GM23248 (cell line): ENCODE results near the gene NFATC2. TPM values are rescaled to one million over a fixed set of nuclear protein-coding genes. Genes with fewer than 3 reads are reported as not detected.

Experiments
- DNase-seq: peaks from one replicate; pipeline ENCODE4 v3.0.0-alpha.2; 2015
- H2AFZ ChIP-seq: fragments of 200-600 bp; sonication (generic); 2 replicates; pipeline ENCODE4 v1.6.1; 2016; ENCODE audit warnings: antibody characterized with exemption
- H3F3A ChIP-seq: fragments of 200-600 bp; sonication (generic); 2 replicates; pipeline ENCODE4 v1.6.1; 2016; ENCODE audit warnings: mild to moderate bottlenecking, antibody characterized with exemption, mixed run types; ENCODE audit not compliant: insufficient read depth
- H3K27ac ChIP-seq: fragments of 200-600 bp; sonication (generic); 2 replicates; pipeline ENCODE4 v1.5.1; 2016; ENCODE audit warnings: mild to moderate bottlenecking
- H3K27me3 ChIP-seq: fragments of 200-600 bp; sonication (generic); replicated peaks from 2 replicates; pipeline ENCODE4 v1.6.1; 2016; ENCODE audit warnings: mild to moderate bottlenecking; ENCODE audit not compliant: insufficient read depth
- H3K36me3 ChIP-seq: fragments of 200-600 bp; sonication (generic); 2 replicates; pipeline ENCODE4 v1.6.1; 2016; ENCODE audit warnings: low read depth, mild to moderate bottlenecking
- H3K4me1 ChIP-seq: fragments of 200-600 bp; sonication (generic); 2 replicates; pipeline ENCODE4 v1.6.1; 2016; ENCODE audit warnings: mild to moderate bottlenecking; ENCODE audit not compliant: insufficient read depth
- H3K4me2 ChIP-seq: fragments of 200-600 bp; sonication (generic); one replicate; pipeline ENCODE4 v1.6.1; 2016; ENCODE audit warnings: mild to moderate bottlenecking; ENCODE audit not compliant: unreplicated experiment
- H3K4me3 ChIP-seq: fragments of 200-600 bp; sonication (generic); 2 replicates; pipeline ENCODE4 v1.5.1; 2016; ENCODE audit warnings: mild to moderate bottlenecking
- H3K79me2 ChIP-seq: fragments of 200-600 bp; sonication (generic); 2 replicates; pipeline ENCODE4 v1.6.1; 2016; ENCODE audit warnings: mild to moderate bottlenecking; ENCODE audit not compliant: insufficient read depth
- H3K9ac ChIP-seq: fragments of 200-600 bp; sonication (generic); 2 replicates; pipeline ENCODE4 v1.6.1; 2016; ENCODE audit warnings: mild to moderate bottlenecking
- H3K9me2 ChIP-seq: fragments of 200-600 bp; sonication (generic); 2 replicates; pipeline ENCODE4 v1.6.1; 2016; ENCODE audit warnings: mixed run types, mild to moderate bottlenecking, moderate library complexity; ENCODE audit not compliant: insufficient read depth
- H3K9me3 ChIP-seq: fragments of 200-600 bp; sonication (generic); one replicate; pipeline ENCODE4 v1.6.1; 2017; ENCODE audit warnings: low read depth
- H4K20me1 ChIP-seq: fragments of 200-600 bp; sonication (generic); 2 replicates; pipeline ENCODE4 v1.6.0; 2016; ENCODE audit not compliant: insufficient read depth
- EZH2 ChIP-seq: fragments of 200-600 bp; sonication (generic); IDR thresholded peaks from 2 replicates; pipeline ENCODE4 v1.6.1; 2018; ENCODE audit warnings: antibody characterized with exemption, mild to moderate bottlenecking; ENCODE audit not compliant: insufficient read depth, poor library complexity, severe bottlenecking
- EZH2phosphoT487 ChIP-seq: fragments of 200-600 bp; sonication (generic); IDR thresholded peaks from 2 replicates; pipeline ENCODE4 v1.6.1; 2018; ENCODE audit warnings: antibody characterized with exemption, moderate library complexity, mild to moderate bottlenecking, low read depth; ENCODE audit not compliant: insufficient read depth
- WGBS, 2 experiments: methylation state at CpG; one replicate each; pipeline ENCODE4 v1.1.6; 2015 to 2017; ENCODE audit warnings: low lambda C conversion rate in 2 of 2, low coverage in 1 of 2; ENCODE audit errors: missing lambda C conversion rate in 2 of 2; 5-methylcytosine and 5-hydroxymethylcytosine counted together
- in situ Hi-C: fragments of 300-500 bp; cut with MboI; formaldehyde crosslinking; loops from 2 replicates; pipeline ENCODE4 v1.15.0; 2020
- polyA plus RNA-seq: library from polyadenylated mRNA; unstranded; fragments of >200 nt; fragmentation: Nextera tagmentation; extraction: Ambion mirVana; gene quantifications from 2 replicates; pipeline ENCODE4 v1.2.1, GENCODE V29; 2016
- total RNA-seq: library from RNA; depleted of rRNA; stranded (reverse); fragments of >200 nt; shearing (Covaris generic); gene quantifications from 2 replicates; pipeline ENCODE4 v1.2.3, GENCODE V29; 2014

The NFATC2 gene
- total and polyA plus RNA-seq, 2 experiments from 2014 or later: 0.11 to 0.14 TPM

DNA sequence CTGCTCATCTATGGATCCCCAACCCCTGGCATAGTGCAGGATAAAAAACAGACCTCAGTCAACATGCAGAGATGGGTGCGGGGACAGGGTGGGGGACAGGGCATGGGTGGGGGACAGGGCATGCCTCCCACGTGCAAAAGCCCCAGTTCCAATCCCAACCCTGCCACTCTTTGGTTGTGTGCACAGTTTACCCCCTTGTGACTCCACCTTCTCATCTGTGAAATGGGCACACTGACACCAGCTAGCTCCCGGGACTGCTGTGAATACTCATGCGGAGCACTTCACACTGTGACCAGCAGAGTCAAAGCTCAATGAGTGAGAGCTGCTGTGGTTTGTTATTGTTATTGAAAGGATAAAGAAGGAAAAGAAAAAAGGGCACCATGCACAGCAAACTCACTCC, 69.3 kb downstream of the NFATC2 start:
- Histone ChIP-seq H3K9ac (no peak overlapping the region), H3K9me3 (no peaks in the 10 kb centered on the region), H3K79me2 (no peaks in the 10 kb centered on the region), H3K4me1 (no peaks in the 10 kb centered on the region), H3K4me3 (no peak overlapping the region), H3F3A (no peaks in the 10 kb centered on the region), H2AFZ (no peak overlapping the region), H3K27ac (no peak overlapping the region), H4K20me1 (no peaks in the 10 kb centered on the region), H3K27me3 (no peaks in the 10 kb centered on the region), H3K9me2 (no peaks in the 10 kb centered on the region), H3K36me3 (no peaks in the 10 kb centered on the region), H3K4me2 (no peak overlapping the region)
- in situ Hi-C loops: no loop called here
- DNase-seq: no peak
- TF ChIP-seq EZH2: no peak
- no peak for TF ChIP-seq EZH2phosphoT487
- WGBS, 2 experiments: 71 to 87% methylated on average over 4 of the region's 4 CpGs

GRCh38 chr20:51470907-51471411, 71.6 kb downstream of the NFATC2 start:
- Histone ChIP-seq H3K27ac (no peak overlapping the region), H3K79me2 (no peaks in the 10 kb centered on the region), H3K4me2 (no peak overlapping the region), H4K20me1 (no peaks in the 10 kb centered on the region), H3K9me2 (no peaks in the 10 kb centered on the region), H3K9me3 (no peaks in the 10 kb centered on the region), H3K36me3 (no peaks in the 10 kb centered on the region), H3K27me3 (no peaks in the 10 kb centered on the region), H3F3A (no peaks in the 10 kb centered on the region), H3K4me3 (no peak overlapping the region), H2AFZ (no peak overlapping the region), H3K9ac (no peak overlapping the region), H3K4me1 (no peaks in the 10 kb centered on the region)
- WGBS, 2 experiments: 93 to 95% methylated on average over 3 of the region's 3 CpGs
- no peak for TF ChIP-seq EZH2
- no peak for DNase-seq
- in situ Hi-C loops: no loop called here

DNA sequence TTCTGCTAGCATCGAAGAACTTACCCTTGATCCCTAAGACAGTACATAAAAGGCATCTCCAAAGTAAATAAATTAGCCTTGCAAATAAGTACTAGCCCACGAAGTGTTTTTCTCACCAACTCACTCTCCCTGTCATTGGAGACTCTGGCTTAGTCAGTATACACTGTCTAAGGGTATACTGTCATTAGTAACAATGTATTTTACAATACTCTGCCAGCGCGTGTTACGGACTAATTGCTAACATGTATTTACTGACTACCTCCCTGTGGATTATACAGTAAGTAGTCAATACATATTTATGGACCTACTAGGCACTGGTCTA, 72.1 kb downstream of the NFATC2 start:
- TF ChIP-seq EZH2: no peak
- no peak for TF ChIP-seq EZH2phosphoT487
- in situ Hi-C loops: no loop called here
- no peak overlapping the region for H3K9ac ChIP-seq
- H3K4me3 ChIP-seq: no peak overlapping the region
- no peaks in the 10 kb centered on the region for H3K9me3 ChIP-seq
- H4K20me1 ChIP-seq: no peaks in the 10 kb centered on the region
- H3F3A ChIP-seq: no peaks in the 10 kb centered on the region
- H3K36me3 ChIP-seq: no peaks in the 10 kb centered on the region
- H3K27me3 ChIP-seq: no peaks in the 10 kb centered on the region
- H3K4me1 ChIP-seq: no peaks in the 10 kb centered on the region
- WGBS, 2 experiments: 78 to 81% methylated on average over 5 of the region's 5 CpGs
- no peak for DNase-seq
- H3K27ac ChIP-seq: no peak overlapping the region
- H2AFZ ChIP-seq: no peak overlapping the region
- no peak overlapping the region for H3K4me2 ChIP-seq
- H3K9me2 ChIP-seq: no peaks in the 10 kb centered on the region
- H3K79me2 ChIP-seq: no peaks in the 10 kb centered on the region

- in situ Hi-C loops: no loop called here
Measured at GRCh38 chr20:51469578-51470498, 72.7 kb downstream of the NFATC2 start.

More at GRCh38 chr20:51469578-51470498, 72.7 kb downstream of the NFATC2 start:
- WGBS, 2 experiments: 89 to 94% methylated on average over 11 of the region's 11 CpGs
- Histone ChIP-seq H3K9ac (no peak overlapping the region), H4K20me1 (no peaks in the 10 kb centered on the region), H3K4me1 (no peaks in the 10 kb centered on the region), H3K79me2 (no peaks in the 10 kb centered on the region), H3F3A (no peaks in the 10 kb centered on the region), H3K36me3 (no peaks in the 10 kb centered on the region), H3K4me3 (no peak overlapping the region), H3K27me3 (no peaks in the 10 kb centered on the region), H3K27ac (no peak overlapping the region), H3K9me2 (no peaks in the 10 kb centered on the region), H3K4me2 (no peak overlapping the region), H3K9me3 (no peaks in the 10 kb centered on the region), H2AFZ (no peak overlapping the region)
- TF ChIP-seq EZH2phosphoT487 (no peak), EZH2 (no peak)
- no peak for DNase-seq
